Mammary epithelial cell (primary cell): ENCODE results near the gene POU2F1.

ENCODE experiments used
- EZH2 ChIP-seq: IDR thresholded peaks from 2 replicates; pipeline ENCODE4 v1.6.1; 2012; ENCODE audit warnings: low read length, inconsistent platforms, borderline replicate concordance
- TF ChIP-seq, protein P1 (sequence below), 2 donors: IDR thresholded peaks in 1 of 2; conservative IDR thresholded peaks in 1 of 2; 2 replicates each; pipeline ENCODE4 v1.5.1; 2011 to 2012; ENCODE audit warnings: inconsistent platforms in 2 of 2, low read length in 2 of 2, mild to moderate bottlenecking in 2 of 2, control low read depth in 1 of 2, low read depth in 1 of 2; ENCODE audit not compliant: insufficient read depth in 1 of 2; ENCODE audit errors: extremely low read depth in 1 of 2

DNA sequence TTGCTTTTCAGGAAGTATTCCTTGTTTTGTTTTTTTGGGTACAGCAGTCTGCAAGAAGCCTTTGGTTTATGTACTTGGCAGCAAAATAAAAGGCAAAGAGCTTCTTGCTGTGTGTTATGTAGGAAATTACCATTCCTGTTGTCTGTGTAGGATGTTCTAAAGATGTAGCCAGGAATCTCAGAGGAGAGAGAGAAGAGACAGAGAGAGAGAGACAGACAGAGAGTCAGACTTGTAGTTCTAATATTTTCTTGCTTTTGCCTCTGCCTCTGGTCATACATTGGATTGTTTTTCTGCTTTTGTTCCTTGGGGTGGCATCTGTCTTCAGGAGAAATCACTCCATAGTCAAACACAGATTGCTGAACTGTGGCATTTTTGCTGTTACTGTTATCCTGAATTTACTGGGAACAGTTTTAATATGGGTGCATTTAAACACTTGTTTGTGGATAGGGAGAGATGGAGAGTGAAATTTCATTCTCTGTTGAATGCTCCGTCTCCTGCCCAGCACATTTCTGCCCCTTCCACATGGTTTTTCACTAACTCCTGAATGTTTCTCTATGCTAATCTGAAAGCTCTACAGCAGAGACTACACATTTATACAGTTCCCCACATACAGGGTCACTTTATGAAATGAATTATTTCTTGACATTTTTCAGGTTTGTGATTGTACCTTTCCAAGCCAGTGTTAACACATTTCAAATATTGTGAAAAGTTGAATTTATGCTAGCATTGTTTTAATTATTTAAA lies 49.8 kb downstream of the POU2F1 start:
- no peak for TF ChIP-seq EZH2
- TF ChIP-seq, protein P1, sequence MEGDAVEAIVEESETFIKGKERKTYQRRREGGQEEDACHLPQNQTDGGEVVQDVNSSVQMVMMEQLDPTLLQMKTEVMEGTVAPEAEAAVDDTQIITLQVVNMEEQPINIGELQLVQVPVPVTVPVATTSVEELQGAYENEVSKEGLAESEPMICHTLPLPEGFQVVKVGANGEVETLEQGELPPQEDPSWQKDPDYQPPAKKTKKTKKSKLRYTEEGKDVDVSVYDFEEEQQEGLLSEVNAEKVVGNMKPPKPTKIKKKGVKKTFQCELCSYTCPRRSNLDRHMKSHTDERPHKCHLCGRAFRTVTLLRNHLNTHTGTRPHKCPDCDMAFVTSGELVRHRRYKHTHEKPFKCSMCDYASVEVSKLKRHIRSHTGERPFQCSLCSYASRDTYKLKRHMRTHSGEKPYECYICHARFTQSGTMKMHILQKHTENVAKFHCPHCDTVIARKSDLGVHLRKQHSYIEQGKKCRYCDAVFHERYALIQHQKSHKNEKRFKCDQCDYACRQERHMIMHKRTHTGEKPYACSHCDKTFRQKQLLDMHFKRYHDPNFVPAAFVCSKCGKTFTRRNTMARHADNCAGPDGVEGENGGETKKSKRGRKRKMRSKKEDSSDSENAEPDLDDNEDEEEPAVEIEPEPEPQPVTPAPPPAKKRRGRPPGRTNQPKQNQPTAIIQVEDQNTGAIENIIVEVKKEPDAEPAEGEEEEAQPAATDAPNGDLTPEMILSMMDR (conservative IDR thresholded peaks at IDR 0.05 in 1 of 2, IDR thresholded peaks at IDR 0.05 in 1 of 2; ENCODE audit: extremely low read depth in 1 of 2, insufficient read depth in 1 of 2, low read depth in 1 of 2, low read length in 2 of 2) = no peak
